IMR-90 (cell line): ENCODE measurements around the gene C18orf32.

Experiments
- BHLHE40 ChIP-seq: fragments of 150-350 bp; IDR thresholded peaks from 2 replicates; pipeline ENCODE4 v1.6.1; 2016; ENCODE audit warnings: mild to moderate bottlenecking, low read depth, low read length
- CEBPB ChIP-seq: IDR thresholded peaks from 2 replicates; pipeline ENCODE4 v1.6.1; 2012; ENCODE audit warnings: low read depth, low read length, improper control_type of control experiment
- CHD1 ChIP-seq: IDR thresholded peaks from 2 replicates; pipeline ENCODE4 v1.6.1; 2012; ENCODE audit warnings: low read depth, low read length, improper control_type of control experiment
- CTCF ChIP-seq: conservative IDR thresholded peaks from 2 replicates; pipeline ENCODE4 v1.5.1; 2012; ENCODE audit warnings: mild to moderate bottlenecking, low read depth, low read length, improper control_type of control experiment
- POLR2A ChIP-seq: IDR thresholded peaks from 2 replicates; pipeline ENCODE4 v1.6.1; 2012; ENCODE audit warnings: mild to moderate bottlenecking, low read depth, low read length
- RAD21 ChIP-seq: IDR thresholded peaks from 2 replicates; pipeline ENCODE4 v1.6.1; 2012; ENCODE audit warnings: low read length, improper control_type of control experiment
- RCOR1 ChIP-seq: IDR thresholded peaks from 2 replicates; pipeline ENCODE4 v1.6.1; 2012; ENCODE audit warnings: mild to moderate bottlenecking, low read length, improper control_type of control experiment; ENCODE audit not compliant: insufficient replicate concordance
- SMC3 ChIP-seq: fragments of 150-350 bp; IDR thresholded peaks from 2 replicates; pipeline ENCODE4 v1.6.1; 2016; ENCODE audit warnings: low read depth, mild to moderate bottlenecking, antibody characterized with exemption, low read length, moderate library complexity
- TF ChIP-seq, protein P1 (sequence below): fragments of 150-350 bp; IDR thresholded peaks from 2 replicates; pipeline ENCODE4 v1.6.1; 2017; ENCODE audit warnings: mild to moderate bottlenecking, antibody characterized with exemption, low read length, low read depth

DNA sequence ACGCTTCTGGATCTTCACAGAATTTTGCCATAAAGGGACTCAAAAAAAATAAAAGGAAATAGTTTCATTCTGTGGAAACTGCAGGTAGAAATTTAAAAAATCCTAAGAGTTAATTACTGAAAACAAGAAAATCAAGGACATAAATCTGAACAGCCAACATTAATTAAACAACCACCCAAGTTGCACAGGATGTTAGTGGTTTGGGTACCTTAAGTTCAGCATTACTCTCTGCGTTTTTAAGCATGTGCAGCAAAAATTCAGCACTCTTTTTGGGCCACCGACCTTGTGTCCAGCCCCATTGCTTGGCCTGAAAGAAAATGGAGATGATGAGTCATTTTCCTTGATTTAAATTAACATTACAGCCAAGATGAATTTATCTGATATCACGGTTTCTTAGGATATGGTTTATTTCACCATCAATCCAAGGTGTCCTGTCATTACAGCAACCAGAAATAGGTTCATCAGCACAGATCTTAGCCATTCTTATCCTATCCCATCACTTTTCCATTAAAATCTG lies 3.3 kb upstream of the C18orf32 start:
- TF ChIP-seq CTCF (no peak), RAD21 (no peak), POLR2A (no peak), CEBPB (no peak), BHLHE40 (no peak), CHD1 (no peak), RCOR1 (no peak), SMC3 (no peak)
- TF ChIP-seq, protein P1, sequence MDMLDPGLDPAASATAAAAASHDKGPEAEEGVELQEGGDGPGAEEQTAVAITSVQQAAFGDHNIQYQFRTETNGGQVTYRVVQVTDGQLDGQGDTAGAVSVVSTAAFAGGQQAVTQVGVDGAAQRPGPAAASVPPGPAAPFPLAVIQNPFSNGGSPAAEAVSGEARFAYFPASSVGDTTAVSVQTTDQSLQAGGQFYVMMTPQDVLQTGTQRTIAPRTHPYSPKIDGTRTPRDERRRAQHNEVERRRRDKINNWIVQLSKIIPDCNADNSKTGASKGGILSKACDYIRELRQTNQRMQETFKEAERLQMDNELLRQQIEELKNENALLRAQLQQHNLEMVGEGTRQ: no peak
